HG03025 (cell line): ENCODE measurements around the gene KLHL28.

Experiments used
- ATAC-seq: cut with Tn5 transposase; IDR thresholded peaks from one replicate; pipeline ENCODE4 v1.9.1; 2021; ENCODE audit warnings: mild to moderate bottlenecking, moderate library complexity; ENCODE audit not compliant: unreplicated experiment, low FRiP score

KLHL28 gene

DNA sequence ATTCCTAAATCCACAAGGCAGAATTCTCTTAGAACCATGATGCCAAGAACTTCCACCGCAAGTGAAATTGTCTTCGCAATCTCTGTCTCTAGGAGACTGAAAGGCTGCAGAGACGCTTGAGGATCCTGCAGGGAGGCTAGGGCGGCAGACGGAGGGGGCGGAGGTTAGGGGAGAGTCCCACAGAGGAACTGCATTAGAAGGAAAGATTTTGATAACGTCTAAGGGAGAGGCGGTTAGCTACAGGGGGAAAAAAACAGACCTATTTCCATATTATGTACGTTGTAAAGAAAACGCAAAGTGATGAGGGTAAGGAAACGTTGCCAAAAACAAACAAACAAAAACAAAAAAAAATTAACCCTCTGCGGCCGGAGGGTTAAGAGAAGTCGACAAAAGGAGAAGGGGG is 595 bp downstream of the KLHL28 start:
- ATAC-seq, result peak; percentile 13

DNA sequence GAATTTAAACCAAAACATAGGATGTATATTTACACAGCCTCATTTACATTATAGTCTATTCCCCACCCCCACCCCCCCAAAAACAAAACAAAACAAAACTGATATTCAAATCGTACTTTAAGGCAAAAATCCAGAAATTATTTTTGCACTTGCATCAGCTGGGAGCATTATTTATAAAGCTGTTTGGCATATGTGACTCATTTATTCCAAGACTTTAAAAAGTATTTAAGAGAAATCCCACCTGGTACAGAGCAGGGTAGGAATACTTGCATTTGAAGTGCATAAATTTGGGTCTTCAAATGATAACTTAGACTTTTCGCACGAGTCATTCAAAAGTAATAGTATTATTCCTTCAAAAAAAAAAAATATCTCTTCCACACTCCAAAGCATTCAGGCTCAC is 1.1 kb downstream of the KLHL28 start:
- no peak for ATAC-seq

DNA sequence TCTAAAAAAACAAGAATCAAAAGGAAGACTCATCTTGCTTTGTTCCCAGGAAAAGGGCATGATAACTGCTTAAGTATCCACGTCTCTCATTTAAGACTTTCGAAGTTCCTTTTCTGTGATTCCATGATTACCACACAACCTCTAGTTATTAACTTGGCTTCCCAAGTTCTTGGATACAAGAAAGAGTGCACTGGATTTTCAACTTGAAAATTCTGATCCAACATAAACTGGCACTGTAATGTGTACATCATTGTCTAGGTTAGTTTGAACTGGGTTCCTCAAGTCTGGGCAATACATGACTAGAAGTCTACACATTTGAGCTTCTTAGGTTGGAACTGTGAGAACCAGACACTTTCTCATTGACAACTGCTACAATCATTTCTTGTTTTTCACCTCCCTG is 1.6 kb downstream of the KLHL28 start:
- ATAC-seq, result no peak

DNA sequence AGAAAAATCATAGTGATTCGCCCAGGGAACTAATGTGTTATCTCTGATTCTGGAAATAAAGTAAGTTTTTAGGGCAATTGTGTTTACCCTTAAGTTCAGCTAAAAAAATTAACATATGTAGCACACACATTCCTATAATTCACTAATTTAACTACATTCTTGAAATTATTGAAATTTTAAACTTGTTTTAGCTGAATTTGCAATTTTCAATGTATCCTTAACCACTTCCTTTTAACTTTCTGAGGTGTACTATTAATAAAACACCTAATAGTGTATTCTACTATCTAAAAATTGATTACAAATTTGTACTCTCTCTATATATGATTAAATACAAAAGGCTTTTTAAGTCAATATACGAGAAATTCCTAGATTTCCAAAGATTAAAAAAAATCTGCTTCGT is 2.2 kb downstream of the KLHL28 start:
- no peak for ATAC-seq

DNA sequence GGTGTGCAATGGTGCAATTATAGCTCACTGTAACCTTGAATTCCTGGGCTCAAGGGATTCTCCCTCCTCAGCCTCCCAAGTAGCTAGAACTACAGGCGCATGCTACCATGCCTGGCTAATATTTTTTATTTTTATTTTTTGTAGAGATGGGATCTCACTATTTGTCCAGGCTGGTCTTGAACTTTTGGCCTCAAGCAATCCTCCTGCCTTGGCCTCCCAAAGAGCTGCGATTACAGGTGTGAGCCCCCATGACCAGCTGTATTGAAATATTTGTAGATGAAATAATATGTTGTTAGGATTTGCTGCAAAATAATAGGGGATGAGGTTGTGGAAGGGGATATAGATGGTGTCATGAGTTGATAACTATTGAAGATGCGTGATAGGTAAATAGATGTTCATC is 4.9 kb downstream of the KLHL28 start:
- ATAC-seq, result no peak

DNA sequence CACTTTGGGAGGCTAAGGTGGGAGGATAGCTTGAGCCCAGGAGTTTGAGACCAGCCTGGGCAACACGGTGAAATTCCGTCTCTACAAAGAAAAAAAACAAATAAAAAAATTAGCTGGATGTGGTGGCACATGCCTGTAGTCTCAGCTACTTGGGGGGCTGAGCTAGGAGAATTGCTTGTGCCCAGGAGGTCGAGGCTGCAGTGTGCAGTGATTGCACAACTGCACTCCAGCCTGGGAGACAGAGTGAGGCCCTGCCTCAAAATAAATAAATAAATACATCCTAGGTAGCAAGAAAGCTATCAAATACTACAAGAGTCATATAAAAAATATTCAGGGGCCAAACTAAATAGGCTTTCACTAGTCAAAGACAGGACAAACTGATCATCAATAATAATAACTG is 6.2 kb downstream of the KLHL28 start:
- no peak for ATAC-seq

DNA sequence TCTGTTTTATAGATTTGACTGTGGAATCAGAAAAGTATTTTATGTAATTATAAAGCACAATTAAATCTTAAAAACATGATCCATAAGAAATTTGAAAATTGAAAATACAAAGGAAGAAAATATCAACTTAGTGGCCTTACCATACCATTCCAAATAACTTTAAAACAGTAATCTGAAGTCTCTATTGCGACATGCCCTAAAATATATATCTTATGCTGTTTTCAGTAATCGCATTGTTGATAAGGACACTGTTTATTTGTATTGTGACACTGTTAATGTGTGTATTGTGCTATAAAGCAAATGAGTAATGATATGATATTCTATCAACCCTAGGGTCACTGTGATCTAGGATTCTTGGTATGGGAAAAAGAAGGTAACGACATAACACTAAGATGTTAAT is 7.0 kb downstream of the KLHL28 start:
- ATAC-seq, result no peak

DNA sequence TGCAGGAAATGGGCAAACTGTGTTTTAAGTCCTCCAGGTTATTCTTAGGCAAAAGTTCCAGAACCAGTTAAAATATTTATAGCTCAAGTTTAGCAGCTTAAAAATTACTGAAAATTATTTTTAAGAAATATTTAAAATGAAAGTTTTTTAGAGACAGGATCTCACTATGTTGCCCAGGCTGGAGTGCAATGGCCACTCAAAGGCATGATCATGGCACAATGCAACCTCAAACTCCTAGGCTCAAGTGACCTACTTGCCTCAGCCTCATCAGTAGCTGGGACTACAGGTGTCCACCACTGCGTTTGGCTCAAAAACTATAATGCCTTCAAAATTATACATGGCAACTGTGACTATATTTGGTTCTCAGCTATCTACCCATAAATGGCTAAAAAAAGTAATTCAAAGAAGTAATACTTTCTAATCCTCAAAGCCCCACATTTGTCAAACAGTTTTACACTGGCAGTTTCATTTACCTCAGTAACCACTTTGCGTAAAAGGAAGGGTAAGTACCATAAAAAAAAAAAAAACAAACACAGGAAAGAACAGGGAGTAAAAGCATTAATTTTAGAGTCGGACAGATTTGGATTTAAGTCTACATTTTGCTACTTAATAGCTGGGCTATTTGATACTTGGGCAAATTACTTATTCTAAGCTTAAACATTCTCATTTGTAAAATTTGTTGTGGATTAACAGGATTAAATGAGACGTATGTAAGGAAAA is 9.2 kb downstream of the KLHL28 start:
- ATAC-seq, result no peak

DNA sequence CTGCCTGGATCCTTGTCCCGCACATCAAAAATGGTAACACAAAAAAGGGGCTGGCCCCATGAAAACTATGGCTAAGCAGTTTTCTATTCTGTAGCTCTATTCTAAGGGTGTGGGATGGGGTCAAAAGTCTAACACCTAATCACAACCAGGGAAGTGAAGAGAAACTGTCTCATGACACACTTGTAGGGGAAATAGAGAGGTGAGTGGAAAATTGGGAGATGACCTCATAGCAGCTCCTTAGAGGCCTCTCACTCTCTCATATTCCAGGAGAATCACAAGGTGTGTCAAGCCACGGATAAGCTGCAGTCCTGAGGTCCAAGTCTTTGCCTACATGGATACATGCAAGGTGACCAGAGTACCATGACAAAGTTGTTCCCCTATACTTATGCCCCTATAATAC is 10.7 kb downstream of the KLHL28 start:
- no peak for ATAC-seq

DNA sequence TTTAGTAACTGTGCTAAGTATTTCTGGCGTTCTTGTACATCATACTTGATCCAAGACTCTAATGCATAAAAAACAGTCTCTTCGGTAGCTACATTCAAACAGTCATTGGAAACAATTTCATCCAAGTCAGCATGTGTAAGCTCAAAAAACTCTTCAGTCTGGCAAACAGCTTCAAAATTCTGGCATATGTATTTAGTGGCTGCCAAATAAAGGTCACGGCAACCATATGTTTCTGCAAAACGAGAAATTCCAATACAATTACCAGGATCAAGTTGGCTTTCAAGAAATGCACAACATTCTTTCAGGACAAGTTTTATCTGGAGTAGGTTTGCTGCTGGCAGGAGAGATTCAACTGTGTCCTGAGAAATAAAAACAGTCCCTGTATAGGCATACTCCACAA is 16.5 kb downstream of the KLHL28 start:
- ATAC-seq, result no peak

DNA sequence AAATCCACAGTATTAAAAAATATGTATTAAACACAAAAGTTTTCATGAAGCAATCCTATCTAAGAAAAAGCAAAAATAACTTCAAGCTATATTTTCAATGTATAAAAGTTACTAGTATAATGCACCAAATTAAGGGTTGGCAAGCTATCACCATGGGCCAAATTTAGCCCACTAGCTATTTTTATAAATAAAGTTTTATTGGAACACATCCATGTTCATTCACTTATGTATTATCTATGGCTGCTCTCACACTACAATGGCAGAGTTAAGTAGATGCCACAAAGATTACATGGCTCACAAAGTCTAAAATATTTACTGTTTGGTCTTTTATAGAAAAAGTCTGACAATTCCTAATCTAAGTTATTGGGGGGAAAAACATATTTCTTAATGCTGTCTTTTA is 17.6 kb downstream of the KLHL28 start:
- no peak for ATAC-seq

DNA sequence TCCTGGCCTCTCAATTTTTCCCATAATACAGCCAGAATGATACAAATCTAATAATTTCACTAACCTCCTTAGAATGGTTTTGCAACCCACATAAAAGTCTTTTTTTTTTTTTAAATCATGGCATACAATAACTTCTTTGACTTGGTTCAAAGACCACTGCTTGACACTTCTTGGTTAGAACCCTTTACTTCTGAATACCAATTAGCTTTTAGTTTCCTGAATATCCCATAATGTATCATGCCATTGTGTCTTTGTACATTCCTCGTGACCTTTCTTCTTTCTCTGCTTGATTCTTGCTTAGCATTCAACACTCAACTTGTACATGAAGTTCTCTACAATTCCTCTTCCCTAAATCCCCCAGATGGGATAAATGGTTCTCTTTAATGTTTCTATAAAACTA is 19.3 kb downstream of the KLHL28 start:
- ATAC-seq, result no peak

DNA sequence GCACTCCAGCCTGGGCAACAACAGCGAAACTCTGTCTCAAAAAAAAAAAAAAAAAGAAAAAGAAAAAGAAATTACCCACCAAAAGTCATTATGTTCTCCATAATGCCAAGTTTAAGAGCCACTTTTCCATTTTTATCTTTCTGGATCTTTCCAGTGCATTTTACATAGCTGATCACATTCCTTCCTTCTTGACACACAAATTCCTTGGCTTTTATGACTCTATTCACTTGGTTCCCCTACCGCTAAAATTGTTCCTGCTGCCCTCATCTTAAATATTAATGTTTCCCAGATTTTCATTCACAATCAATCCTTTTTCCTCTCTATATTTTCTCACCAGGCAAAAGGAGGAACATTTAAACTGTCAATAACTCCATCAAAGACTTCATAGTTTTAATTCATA is 20.2 kb downstream of the KLHL28 start:
- ATAC-seq, result no peak

DNA sequence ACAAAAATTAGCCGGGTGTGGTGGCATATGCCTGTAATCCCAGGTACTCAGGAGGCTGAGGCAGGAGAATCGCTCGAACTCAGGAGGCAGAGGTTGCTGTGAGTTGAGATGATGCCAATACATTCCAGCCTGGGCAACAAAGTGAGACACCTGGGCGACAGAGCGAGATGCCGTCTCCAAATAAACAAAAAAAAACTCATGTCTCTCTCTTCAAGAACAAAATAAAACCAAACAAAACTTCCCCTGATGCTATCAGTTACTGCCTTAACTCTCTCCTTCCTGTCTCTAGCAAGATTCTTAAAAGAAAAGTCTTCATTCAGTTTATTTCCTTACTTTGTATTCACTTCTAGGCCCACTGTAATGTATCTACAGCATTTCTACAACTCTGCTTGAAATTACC is 20.8 kb downstream of the KLHL28 start:
- ATAC-seq, result no peak

DNA sequence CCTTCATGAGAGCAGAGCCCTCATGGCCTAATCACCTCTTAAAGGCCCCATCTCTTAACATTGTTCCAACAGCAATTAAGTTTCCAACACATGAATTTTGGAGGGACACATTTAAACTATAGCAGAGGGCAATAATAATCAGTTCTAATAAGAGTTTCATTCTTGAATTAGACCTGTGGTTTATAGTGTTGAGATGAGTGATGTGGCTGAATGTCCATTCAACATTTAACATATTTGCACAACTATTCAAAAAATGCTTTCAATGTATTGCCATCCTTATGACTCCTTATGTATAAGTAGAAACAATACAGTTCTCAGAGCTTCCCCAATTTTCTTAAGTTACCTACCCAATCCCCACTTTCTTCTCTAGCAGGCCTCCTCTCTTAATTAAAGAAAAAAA is 21.5 kb downstream of the KLHL28 start:
- no peak for ATAC-seq

DNA sequence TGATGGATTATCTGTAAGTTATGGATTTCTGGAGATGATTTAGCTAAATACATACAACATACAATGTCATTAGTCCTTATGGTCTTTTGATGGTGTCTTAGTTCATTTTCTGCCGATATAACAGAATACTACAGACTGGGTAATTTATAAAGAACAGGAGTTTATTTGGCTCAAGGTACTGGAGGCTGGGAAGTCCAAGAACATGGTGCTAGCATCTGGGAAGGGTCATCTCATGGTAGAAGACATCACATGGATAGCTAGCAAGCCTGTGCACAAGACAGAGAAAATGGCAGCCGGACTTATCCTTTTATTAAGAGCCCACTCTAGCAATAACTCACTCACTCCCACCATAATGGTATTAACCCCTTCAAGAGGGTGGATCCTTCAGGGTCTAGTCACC is 24.2 kb downstream of the KLHL28 start:
- ATAC-seq, result no peak

DNA sequence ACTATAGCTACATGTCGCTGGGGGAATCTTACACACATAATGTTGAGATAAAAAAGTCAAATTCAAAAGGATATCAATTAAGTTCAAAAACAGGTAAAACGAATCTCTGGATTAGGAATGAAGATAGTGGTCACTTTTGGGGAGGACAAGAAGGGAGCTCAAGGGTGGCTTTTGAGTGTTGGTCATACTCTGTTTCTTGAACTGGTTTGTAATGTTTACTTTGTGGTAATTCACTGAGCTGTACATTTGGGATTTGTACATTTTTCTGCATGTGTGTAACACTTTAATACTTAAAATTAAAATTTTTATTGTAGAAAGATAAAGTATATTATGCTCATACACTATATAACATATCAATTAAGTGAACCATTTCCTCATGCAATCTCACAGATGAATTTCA is 26.6 kb downstream of the KLHL28 start:
- ATAC-seq, result no peak

DNA sequence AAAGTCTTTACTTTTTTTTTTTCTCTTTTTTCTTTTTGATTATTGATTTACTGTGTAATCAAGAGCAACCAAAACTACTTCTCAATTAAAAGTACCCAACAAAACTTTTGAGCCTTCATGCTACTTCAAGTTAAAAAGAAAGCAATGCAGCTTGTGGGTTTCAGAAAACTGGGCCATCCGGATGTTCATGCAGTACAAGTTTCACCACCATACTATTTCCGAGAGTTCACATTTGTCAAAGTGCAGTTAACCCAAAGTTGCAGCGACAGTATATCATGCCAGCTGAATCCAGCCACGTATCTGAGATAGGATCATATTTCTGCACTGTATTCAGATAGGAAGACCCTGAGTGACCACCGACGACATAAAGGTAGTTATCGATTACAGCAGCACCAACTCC is 33.0 kb downstream of the KLHL28 start:
- ATAC-seq, result no peak

DNA sequence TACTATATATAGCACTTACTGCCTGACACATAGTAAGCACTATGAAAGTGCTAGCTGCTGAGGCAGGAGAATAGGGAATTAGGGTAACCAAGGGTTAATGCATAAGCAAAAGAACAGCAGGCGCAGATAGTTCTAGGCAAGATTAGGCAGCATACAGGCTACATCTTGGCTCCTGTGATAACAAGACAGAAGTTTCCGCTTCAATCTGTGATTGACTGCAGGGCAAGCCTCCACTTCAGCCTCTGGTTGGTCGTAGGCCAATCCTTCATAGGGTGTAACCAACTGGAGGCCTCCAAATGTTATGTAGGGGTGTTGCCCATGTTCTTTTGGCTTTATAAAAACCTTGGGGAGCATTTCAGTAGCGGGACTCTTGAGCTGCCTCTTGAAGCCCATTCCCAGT is 46.9 kb downstream of the KLHL28 start:
- ATAC-seq, result no peak

DNA sequence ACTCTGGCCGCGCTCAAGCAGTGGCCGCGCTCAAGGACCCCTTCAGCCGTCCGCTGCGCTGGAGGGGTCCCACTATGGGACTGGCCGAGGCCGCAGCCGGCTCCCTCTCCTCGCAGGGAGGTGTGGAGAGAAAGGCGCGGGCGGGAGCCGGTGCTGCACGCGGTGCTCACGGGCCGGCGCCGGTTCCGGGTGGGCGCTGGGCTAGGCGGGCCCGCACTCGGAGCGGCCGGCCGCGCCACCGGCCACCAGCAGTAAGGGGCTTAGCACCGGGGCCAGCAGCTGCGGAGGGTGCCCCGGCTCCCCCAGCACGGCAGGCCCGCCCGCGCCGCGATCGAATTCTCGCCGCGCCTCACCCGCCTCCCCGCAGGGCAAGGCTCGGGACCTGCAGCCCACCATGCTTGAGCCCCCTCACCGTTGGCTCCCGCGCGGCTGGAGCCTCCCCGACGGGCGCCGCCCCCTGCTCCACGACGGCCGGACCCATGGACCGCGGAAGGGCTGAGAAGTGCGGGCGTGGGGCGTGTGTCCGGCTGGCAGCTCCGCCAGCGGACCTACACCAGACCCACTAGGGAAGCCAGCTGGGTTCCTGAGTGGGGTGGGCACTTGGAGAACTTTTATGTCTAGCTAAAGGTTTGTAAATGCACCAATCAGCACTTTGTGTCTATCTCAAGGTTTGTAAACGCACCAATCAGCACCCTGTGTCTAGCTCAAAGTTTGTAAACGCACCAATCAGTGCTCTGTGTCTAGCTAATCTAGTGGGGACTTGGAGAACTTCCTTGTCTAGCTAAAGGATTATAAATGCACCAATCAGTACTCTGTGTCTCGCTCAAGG is 49.5 kb downstream of the KLHL28 start:
- ATAC-seq, result no peak

DNA sequence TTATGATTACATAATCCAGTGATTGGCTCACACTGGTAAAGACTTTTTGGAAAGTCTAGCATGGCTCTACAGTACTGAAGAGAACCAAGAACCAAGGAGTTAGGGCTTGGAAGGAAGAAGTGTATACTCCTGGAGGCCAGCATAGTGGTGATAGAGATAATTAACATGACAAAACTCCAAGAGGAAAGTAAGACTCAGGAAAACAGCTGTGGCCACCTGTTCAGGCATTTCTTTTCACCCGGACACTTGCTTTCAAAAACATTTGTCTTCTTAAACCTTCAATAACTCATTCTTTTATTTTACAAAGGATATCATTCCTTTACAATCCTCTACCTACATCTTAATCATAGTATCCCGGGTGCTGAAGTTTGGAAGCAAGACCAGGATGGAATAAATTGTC is 50.9 kb downstream of the KLHL28 start:
- ATAC-seq, result no peak

DNA sequence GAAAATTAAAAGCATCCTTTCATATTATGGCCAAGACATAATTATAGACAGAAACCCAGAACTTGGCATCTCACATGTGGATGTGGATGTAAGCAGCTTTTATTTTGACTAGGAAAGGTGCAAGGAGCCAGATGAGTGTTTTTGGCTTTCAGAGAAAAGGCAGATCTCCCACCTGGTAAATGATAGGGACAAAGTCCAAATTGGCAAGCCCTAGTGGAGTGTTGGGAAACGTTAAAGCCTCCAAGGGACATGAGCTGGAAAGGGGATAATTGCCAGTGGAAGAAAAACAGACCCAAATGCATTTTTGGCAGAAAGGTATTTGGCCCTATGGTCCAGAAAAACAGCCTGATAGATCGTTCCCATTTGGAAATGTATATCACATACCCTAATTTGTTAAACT is 60.1 kb downstream of the KLHL28 start:
- no peak for ATAC-seq
